GM21390 (cell line): ENCODE data around the gene APP.
"Not testable (repeated sequence)": the region's sequence is repeated elsewhere in the genome, so short reads cannot be mapped to it uniquely, and the experiment has no call there.

ENCODE experiments used
- ATAC-seq: cut with Tn5 transposase; IDR thresholded peaks from one replicate; pipeline ENCODE4 v1.9.1; 2021; ENCODE audit not compliant: unreplicated experiment

Gene APP

DNA sequence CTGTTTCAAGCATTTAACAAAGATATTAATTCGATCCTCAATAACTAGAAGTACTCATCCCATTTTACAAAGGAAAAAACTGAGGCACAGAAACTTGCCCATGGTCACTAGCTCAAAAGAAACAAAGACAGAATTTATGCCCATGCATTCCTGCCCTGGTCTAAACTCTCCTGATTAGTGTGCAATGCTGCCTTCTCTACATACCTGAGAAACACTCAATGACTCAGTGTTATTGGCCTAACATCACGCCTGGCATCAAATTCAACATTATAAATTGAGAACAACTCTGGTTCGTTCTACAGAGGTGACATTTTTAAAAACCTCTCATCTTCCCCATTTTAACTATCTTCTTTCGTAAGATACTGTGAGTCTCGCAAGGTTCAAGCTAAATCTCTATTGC, 5.2 kb downstream of the APP start:
- no peak for ATAC-seq

DNA sequence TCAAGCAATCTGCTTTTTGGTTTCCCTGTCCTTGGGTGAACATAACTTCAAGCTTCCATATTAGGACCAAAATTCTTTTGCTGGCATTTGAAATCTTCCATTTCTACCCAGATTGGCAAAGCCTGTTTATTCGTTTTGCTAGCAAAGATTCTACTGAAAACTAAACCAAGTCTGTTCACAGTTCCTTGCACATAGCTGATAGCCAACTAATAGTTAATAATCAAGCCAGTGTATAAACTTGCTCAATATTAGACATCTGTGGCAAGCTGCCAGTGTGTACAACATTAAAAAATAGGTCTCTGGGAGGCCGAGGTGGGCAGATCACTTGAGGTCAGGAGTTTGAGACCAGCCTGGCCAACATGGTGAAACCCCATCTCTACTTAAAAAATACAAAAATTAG, 6.3 kb downstream of the APP start:
- ATAC-seq = no peak

DNA sequence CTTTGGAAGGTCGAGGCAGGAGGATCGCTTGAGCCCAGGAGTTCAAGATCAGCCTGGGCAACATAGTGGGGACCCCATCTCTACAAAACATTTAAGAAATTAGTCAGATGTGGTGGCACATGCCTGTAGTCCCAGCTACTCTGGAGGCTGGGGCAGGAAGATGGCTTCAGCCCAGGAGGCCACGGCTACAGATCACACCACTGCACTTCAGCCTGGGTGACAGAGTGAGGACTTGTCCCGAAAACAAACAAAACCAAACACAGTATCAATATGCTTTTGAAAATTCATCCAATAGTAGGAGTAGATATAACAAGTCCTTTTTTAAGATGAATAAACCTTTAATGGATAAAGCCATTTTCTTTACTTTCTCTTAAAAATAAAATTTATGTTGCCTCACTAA, 8.5 kb downstream of the APP start:
- no peak for ATAC-seq

DNA sequence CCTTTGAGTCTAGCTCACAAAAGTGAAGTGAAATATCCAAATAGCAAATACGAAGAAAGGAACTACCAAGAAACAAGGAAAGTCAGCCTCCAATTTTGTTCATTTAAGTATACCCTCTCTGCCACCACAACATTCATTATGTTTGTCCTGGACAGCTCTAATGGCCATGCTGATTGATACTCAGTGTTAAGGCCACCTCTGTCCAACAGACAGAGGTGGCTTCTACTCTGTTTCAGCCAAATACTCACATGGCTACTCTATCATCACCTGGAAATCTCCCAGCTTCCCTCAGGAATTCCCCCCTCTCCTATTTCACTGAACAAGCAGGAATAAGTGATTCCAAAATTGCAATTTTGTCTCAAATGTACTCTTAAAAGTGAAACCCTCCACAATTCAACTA, 10.7 kb downstream of the APP start:
- no peak for ATAC-seq

DNA sequence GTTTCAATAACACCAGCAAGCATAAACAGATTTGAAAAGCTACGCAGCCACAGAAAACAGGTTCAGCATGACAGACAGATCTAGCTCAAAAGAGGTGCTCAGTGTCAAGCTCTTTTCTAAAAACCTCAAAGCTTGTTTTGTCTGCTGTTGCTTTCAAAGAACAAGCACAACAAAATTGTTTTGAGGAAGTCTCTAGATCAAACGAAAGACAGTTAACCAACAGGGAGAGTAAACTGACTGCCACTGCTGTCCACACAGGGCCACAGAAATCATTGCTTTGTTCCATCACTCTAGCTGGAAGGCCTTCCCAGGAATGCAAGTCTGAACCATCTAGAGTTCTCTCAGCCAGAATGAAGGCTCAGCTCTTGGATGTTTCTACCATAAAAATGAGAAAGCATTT, 12.8 kb downstream of the APP start:
- no peak for ATAC-seq

DNA sequence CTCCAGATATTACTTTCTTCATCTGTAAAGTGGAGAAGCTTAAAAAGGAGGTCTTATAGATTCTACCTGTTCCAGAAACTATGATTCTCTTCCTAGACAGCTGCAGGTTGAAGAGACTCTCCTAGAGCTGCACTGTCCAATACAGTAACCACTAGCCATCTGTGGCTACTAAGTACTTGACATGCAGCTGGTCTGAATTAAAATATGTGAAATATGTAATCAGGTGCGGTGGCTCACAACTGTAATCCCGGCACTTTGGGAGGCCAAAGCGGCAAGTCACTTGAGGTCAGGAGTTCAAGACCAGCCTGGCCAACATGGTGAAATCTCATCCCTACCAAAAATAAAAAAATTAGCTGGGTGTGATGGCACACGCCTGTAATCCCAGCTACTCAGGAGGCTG, 15.8 kb downstream of the APP start:
- ATAC-seq = no peak

DNA sequence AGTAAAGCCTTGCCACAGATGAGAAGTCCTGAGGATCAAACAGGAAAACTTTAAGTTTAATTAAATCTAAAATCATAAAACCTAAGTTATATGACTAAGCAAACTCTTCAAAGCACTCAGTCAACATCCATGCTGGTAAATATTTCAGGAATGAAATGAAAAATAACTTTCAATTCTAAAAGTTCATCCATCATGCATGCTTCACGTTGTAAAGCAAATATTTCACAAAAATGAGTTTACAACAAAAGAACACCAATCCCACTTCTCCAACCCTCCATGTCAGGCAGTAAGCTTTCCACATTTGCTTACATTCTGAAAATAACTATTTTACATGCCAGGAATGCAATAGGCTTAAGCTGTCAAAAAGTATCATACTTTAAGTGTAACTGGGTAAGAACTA, 16.8 kb downstream of the APP start:
- ATAC-seq = no peak

DNA sequence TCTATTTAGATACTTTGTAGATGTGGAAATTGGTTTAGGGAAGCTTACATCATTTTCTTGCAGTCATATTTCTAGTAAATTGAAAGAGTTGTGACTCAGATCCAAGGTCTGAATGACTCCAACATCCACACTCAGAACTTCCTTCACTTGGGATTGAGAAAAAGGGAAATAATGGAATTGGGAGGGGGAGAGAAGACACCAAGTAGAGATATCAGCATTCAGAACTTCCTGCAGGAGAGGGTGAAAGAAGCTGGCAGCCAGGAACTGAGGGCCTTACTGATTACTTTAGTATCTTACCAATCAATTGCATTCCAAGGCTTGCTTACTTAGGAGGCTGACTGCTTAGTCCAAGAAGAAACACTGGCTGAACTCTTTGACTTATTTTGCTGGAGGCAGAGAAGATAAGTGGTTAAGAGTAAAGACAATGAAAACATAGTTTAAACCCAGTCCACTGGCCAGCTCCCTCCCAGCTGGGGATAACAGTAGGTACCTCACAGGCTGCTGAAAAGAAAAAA, 21.7 kb downstream of the APP start:
- ATAC-seq = no peak

DNA sequence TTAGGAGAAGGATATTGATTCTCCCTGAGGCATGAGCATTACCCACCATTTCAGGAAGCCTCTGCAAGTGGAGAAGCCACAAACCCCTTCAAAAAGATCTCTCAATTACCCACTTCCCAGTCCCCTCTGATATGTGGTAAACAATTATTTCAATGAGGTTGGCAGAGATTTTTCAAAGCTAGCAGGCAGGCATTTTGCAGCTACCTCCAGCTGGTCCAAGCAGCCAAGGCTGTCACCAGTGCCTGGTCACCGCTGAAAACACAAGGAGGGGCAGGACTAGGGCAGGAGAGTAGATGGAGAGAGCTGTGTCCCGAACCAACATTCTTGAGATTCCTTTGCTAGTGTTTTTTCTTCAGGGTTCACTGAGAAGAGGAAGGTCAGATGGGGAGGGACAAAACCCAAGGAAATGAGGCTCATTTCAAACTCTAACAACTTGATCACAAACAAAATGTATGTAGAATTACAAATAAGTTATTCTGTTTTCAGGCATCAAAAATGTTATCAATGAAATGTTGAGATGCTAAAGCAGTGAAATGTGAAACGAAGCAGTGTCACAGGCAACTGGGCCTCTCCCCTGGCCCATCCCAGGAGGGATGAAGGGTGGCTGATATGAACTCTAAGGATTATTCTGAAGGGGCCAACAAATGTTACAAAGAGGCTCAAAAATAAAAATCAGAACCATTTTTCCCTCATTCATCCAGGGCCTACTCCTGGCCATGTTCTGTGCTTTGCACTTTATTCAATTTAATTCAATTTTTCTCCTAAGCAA, 22.3 kb downstream of the APP start:
- ATAC-seq = no peak

DNA sequence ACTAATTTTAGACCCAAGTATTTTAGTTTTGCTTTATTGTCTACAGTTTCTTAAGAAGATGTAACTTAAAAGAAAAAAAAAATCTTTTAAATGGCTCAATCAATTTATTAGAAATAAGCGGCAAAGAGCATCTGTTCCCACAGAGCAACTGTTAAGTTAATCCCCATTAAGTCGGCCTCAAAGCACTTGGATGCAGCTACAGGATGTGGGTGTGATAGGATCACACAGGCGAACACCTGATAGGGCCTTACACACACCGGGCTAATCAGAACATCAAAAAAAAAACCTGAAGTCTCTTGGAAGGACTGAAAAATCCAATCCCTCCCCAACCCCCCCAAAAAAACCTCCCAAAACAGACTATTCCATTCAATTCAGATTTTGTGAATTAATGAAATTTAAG, 23.0 kb downstream of the APP start:
- no peak for ATAC-seq

DNA sequence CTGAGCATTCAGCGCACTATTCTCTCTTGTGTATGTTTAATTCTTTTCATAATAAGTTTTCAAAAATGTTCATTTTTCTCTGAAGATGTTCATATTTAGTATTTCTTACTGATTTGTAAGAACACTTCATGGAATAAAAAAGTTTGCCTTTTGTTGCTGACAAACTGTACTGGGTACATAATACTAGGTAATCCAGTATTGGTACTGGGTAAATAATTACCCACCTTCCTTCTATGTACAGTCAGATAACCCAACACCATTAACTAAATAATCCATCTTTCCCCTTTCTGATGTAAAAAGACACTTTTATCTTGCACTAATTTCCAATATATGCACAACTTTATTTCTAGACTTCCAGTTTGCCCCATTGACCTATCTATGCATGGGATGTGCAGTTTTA, 23.9 kb downstream of the APP start:
- no peak for ATAC-seq

DNA sequence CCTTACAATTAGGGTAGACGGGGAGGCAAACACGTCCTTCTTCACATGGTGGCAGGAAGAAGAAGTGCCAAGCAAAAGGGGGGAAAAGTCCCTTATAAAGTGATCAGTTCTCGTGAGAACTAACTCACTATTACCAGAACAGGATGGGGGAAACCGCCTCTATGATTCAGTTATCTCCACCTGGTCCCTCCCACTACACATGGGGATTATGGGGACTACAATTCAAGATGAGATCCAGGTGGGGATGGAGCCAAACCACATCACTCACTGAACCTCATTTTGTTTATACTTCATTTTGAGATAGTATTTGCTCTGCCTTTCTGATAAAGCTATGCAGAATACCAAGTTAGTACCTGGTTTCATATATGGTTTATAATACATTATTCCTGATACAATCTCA, 26.5 kb downstream of the APP start:
- no peak for ATAC-seq

DNA sequence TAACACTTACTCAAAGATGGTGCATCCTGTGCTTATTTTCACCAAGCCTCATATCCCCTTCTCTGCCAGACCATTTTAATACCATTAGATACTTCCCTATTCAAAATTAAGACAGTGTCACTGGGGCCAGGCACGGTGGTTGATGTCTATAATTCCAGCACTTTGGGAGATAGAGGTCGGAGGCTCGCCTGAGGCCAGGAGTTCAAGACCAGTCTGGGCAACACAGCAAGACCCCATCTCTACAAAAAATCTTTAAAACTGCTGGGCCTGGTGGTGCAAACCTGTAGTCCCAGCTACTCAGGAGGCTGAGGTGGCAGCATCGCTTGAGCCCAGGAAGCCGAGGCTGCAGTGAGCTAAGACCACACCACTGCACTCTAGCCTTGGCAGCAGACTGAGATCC, 28.2 kb downstream of the APP start:
- ATAC-seq = no peak

DNA sequence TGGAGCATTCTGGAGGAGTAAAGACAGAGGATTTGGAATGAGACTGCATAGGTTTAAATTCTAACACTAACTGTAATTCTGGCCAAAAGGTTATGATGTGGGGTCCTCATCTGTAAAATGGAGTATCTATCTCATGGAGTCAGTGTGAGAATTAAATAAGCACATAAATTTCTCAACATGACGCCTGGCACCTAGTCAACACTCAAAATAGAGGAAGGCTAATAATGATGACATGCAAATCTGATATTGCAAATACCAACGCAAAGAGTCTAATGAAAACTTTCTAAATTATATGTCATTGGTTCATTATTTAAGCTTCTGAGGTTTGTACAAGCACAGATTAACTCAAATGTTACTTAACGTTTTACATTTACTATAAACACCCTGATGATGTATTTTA, 29.6 kb downstream of the APP start:
- ATAC-seq = no peak

DNA sequence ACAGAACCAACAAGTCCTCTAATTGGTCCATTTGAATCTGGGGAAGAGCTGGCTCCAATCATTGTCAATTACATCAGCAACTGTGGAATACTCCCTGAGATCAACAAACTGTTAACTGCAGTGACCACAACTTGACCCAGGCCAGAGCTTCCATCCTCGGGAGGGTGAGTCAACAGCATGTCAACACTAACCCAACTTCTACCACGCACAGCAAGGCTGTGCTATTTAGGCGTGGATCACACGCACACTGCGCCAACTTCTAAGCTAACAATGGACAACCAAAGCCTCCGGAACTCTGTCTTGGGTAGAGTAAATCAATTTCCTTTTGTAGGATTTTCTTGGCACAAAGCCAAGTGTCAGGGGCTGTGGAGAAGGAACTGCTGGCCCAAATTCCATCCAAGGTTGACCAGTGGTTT, 30.4 kb downstream of the APP start:
- ATAC-seq = no peak

DNA sequence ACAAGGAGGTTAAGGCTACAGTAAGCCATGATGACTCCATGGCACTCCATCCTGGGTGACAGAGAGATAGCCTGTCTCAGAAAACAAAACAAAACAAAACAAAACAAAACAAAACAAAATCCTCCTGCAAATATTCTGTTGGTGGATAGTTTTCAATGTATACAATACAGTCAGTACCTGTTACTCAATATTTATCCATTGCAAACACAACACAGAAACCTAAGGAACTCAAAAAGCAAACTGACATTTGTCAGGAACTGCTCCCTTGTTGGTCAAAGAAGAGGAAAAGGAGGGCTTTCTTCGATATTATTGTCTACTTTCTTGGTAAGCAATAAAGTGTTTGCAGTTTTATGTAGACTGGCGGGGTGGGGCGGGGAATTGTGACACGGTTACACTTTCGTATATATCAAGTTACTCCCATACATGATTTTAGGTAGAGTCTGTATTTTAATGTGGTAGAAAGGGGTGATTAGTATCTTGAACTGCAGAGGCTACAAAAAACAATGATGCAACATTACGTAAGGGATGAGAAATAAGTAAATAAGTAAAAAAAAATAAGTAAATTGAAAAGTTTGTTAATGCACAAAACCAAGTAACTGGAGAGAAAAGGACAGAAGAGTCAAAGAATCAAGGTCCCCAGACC, 31.8 kb downstream of the APP start:
- ATAC-seq = no peak

DNA sequence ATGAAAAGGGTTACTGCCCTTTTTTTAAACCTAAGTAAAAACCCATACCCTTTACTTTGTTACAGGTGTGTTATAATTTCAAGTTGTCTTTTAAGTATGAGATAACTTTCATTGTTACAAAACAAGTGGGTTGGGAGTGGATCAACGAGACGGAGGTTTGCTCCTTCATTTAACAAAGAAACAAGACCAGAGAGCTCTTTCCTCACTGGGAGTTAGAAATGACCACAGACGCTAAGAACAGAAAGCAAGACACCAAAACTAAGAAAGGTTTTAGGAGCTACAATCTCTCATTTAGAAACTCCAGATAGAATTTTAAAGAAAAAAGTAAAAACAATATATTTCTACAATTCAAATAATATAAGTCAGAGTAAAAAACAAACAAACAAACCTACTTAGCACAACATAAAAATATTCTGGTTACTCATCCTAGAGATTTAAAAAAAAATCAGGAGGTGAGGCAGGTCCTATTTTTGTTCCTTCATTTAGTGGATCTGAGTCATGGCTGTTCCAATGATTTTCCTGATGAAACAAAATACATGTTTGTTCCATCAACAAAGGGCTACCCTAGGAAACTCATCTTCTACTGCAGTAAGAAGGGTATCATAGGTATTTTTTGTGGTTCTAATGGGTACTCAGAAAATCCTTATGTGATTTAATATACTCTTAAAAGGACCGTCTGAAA, 33.0 kb downstream of the APP start:
- ATAC-seq = no peak

DNA sequence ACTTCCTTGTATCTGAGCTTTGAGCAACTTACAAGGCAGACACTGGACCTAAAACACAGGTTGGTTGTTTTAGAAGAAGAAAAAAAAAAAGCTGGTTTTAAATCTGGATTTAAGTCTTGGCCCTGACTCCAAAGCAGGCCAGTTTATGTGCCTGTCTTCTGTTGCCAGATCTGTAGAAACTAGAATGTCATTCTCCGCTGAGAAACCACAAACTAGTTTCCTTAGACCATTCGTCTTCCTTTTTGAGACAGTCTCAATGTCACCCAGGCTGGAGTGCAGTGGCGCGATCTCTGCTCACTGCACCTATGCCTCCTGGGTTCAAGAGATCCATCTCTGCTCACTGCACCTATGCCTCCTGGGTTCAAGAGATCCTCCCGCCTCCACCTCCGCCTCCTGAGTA, 33.9 kb downstream of the APP start:
- peak; percentile 98 for ATAC-seq

DNA sequence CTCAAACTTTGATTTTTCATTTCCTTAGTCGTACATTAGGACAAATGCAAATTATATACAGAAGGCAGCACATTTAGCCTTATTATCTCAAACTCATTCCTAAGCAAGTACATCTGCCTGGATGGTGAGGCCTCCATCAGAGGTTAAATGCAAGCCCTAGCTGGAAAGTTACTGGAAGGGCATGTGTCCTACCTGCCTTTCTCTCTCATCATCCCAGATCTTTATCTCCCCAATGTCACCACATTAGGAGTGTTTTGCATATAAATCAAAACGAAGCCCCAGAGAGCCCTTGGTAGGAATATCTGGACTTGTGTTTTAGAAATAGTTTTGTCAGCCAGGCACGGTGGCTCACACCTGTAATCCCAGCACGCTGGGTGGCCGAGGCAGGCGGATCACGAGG, 35.0 kb downstream of the APP start:
- ATAC-seq = no peak

DNA sequence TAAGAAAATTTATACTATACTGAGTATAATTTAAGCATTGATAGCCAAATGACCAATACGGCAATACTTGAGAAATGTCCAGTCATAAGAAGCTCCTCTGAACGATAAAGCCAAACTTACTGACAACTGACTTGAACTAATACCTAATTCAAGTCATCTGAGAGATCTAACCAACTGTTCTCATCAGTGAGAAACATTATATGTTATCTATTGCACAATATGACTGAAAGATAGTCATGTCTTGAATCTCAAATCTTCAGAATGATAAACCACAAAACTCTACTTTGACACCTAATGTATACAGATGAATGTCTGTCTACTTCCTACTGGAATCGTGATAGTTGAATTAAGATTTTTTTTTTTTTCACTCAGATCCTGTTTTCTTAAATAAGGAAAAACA, 39.0 kb downstream of the APP start:
- no peak for ATAC-seq

DNA sequence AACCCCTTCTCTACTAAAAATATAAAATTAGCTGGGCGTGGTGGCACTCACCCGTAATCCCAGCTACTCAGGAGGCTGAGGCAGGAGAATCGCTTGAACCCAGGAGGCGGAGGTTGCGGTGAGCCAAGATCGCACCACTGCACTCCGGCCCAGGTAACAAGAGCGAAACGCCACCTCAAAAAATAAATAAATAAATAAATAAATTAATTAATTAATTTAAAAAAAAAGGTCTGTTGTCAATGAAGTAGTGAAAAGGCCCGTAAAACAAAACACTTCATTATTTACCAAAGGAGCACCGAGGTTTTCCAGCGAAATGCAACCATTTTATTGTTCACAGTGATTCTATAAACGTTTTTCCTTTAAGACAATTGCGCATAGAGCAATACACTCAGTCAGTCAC, 39.5 kb downstream of the APP start:
- ATAC-seq = not testable (repeated sequence)

DNA sequence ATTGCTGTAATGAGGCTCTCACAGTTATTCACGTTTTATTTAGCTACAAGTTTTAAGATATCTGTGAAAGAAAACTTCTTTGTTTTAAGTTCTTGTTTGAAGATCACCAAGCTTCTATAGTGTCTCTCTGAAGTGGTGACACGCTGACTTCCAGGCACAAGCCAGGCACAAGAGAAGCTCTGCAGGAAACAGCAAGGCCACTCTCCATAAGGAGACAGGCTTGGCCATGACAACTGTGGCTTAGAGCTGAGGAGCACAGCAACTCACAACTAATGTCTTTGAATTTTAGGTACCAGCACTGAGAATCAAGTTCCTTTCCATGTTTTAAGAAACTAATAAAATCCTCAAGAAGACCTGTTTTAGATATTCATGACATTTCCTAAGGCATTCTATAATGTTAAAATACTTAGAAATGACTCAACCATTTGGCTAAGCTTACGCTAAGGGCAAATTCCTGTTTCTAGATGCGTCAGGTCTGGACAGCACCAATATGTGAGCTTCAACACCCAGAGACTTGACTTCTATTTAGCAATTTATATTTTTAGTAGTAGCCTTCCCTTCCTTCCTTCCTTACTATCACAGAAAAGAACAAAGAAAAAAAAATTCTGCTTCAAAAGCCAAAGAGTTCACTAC, 40.2 kb downstream of the APP start:
- no peak for ATAC-seq
